ENCODE measurements around the gene DMKN. TPM values are rescaled to one million over a fixed set of nuclear protein-coding genes. Genes with fewer than 3 reads are reported as not detected.

The DMKN gene
- total RNA-seq, 1 donor from 2014 or later, result 26.5 TPM

DNA sequence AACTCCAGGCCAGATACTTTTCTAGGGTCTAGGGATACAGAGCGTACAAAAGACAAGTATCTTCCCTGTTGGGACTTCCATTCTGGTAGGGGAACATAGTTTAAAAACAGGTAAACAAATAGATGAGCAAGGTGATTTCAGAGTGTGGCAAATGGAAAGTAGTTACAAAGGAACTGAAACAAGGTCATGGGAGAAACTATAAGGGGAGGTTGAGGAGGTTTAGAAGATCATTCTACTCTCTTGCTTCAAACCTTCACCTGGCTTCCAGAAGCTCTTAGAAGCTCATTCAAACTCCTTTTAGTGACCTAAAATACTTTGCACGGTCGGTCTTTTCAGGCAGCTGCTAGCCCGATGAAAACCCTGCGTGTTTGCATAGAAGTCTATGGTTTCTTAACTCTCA, 56.3 kb downstream of the DMKN start:
- intact Hi-C loops (cut with DNase I), result no loop called here
- ATAC-seq (no peak), DNase-seq (ENCODE audit: low spot score) (no peak)

DNA sequence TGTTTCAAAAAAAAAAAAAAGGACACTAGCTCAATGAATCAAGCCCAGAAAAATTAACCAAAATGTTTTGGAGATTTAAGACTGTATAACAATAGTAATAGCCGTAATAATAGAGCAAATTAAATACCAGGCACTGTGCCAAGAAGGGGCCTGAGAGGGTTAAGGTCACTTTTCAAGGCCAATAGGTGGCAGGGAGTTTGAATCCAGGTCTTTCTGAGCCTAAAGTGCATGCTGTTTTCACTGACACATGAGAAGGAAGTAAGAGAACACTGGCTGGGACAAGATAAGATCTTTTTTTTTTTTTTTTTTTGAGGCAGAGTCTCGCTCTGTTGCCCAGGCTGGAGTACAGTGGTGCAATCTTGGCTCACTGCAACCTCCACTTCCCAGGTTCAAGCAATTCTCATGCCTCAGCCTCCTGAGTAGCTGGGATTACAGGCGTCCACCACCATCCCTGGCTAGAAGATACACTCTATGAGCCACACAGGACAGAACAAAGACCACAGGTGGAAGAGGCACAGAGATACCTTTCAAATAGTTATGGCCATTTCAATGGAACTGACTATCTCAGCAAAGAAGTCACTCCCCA, 57.7 kb downstream of the DMKN start:
- ATAC-seq (no peak), DNase-seq (ENCODE audit: low spot score) (no peak)
- intact Hi-C loops (cut with DNase I), result no loop called here

- DNase-seq (ENCODE audit: low spot score) (no peak), ATAC-seq (no peak)
Measured at GRCh38 chr19:35454663-35455062, 58.8 kb downstream of the DMKN start.

DNA sequence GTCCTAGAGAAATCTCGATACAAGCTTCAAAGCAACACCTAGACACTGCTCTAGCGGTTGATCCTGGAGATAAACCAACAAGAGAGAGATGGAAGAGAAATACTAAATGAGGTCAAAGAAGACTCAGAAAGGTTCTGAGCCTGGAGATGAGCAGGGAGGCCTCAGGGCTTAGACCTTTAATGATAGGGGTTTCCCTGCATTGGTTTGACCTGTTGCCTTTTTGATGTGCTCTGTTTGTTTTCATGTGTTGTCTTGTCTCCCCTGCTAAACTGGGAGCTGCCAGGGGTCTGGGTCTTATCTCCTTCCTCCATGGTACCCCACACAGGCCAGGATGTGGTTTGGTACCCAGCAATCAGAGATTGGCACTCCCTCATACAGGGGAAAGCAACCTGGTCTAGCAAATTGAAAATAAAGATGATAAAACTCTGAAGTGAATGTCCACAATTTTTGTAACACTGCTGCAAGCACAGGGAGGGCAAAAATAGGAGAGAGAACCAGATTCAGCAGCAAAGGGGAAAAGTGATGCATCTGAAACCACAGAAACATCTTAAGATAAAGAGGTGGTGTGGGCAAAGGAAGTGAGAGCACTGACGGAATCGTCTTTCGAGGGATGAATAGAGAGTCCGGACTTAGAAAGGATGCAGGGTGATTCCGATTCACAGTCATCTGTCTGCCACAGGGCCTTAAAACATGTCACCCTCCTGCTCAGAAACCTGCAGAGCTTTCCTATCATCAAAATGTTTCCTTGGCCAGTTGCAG, 61.9 kb downstream of the DMKN start:
- DNase-seq (ENCODE audit: low spot score), result no peak
- intact Hi-C loops (cut with DNase I), result no loop called here
- no peak for ATAC-seq

More at GRCh38 chr19:35454663-35455062, 58.8 kb downstream of the DMKN start:
- intact Hi-C loops (cut with DNase I), result no loop called here

GRCh38 chr19:35449359-35450043, 63.9 kb downstream of the DMKN start:
- ATAC-seq (no peak), DNase-seq (ENCODE audit: low spot score) (no peak)
- intact Hi-C loops (cut with DNase I), result no loop called here

- intact Hi-C loops (cut with DNase I), result no loop called here
- DNase-seq (ENCODE audit: low spot score) (no peak), ATAC-seq (no peak)
Measured at GRCh38 chr19:35447606-35448469, 65.6 kb downstream of the DMKN start, which contains the start of gene FFAR2. TSS of gene FFAR2 (plus strand) at chr19:35448257. CDS start at chr19:35449715, 1,458 bp downstream.

Other genes with a start within 250 kb of the DMKN start
- 137 TPM for gene USF2, start 244.7 kb downstream of the DMKN start, total RNA-seq
- gene HAMP, start 231.1 kb downstream of the DMKN start, total RNA-seq, result 8.9 TPM
- 82.2 TPM for gene MAG, start 221.5 kb downstream of the DMKN start, total RNA-seq
- 23.8 TPM for gene CD22, start 184.5 kb downstream of the DMKN start, total RNA-seq
- not detected for gene FFAR1, start 165.7 kb downstream of the DMKN start, total RNA-seq
- gene FFAR3, start 155.2 kb downstream of the DMKN start, total RNA-seq, result 0.76 TPM
- gene GPR42, start 142.6 kb downstream of the DMKN start, total RNA-seq, result 0.58 TPM
- gene FFAR2, start 65.4 kb downstream of the DMKN start, total RNA-seq, result 4.5 TPM
- not detected for gene KRTDAP, start 23.2 kb downstream of the DMKN start, total RNA-seq
- gene SBSN, start 14.7 kb upstream of the DMKN start, total RNA-seq, result not detected
- gene GAPDHS, start 19.8 kb upstream of the DMKN start, total RNA-seq, result not detected
- gene TMEM147, start 32.0 kb upstream of the DMKN start, total RNA-seq, result 53.9 TPM
- not detected for gene ATP4A, start 50.0 kb upstream of the DMKN start, total RNA-seq
- not detected for gene PMIS2, start 72.5 kb upstream of the DMKN start, total RNA-seq
- 13.5 TPM for gene HAUS5, start 99.1 kb upstream of the DMKN start, total RNA-seq
- 56.7 TPM for gene RBM42, start 115.4 kb upstream of the DMKN start, total RNA-seq
- 1.2 TPM for gene ETV2, start 128.1 kb upstream of the DMKN start, total RNA-seq
- 211 TPM for gene COX6B1, start 134.7 kb upstream of the DMKN start, total RNA-seq
- gene UPK1A, start 152.9 kb upstream of the DMKN start, total RNA-seq, result not detected
- 0.18 TPM for gene ZBTB32, start 190.9 kb upstream of the DMKN start, total RNA-seq
- gene KMT2B, start 204.4 kb upstream of the DMKN start, total RNA-seq, result 41.1 TPM
- gene IGFLR1, start 228.8 kb upstream of the DMKN start, total RNA-seq, result 10.8 TPM
- 22.9 TPM for gene U2AF1L4, start 231.8 kb upstream of the DMKN start, total RNA-seq
- 45.6 TPM for gene PSENEN, start 232.0 kb upstream of the DMKN start, total RNA-seq
- 12.3 TPM for gene LIN37, start 234.9 kb upstream of the DMKN start, total RNA-seq
- 79.7 TPM for gene HSPB6, start 243.4 kb upstream of the DMKN start, total RNA-seq
- 29.4 TPM for gene PROSER3, start 244.5 kb upstream of the DMKN start, total RNA-seq